H1 (cell line): ENCODE measurements around the gene SDF2. TPM values are rescaled to one million over a fixed set of nuclear protein-coding genes. Genes with fewer than 3 reads are reported as not detected.

Experiments
- BACH1 ChIP-seq: IDR thresholded peaks from 2 replicates; pipeline ENCODE4 v1.6.1; 2012; ENCODE audit warnings: low read length, improper control_type of control experiment
- BCL11A ChIP-seq, 2 experiments: IDR thresholded peaks; one replicate each; pipeline ENCODE4 v1.6.1; 2011; ENCODE audit warnings: low read depth in 2 of 2, low read length in 2 of 2, mild to moderate bottlenecking in 2 of 2
- CEBPB ChIP-seq: IDR thresholded peaks from 2 replicates; pipeline ENCODE4 v1.6.1; 2012; ENCODE audit warnings: low read depth, low read length
- CHD1 ChIP-seq: IDR thresholded peaks from 2 replicates; pipeline ENCODE4 v1.6.1; 2012; ENCODE audit warnings: low read depth, low read length, improper control_type of control experiment
- CHD2 ChIP-seq: IDR thresholded peaks from 2 replicates; pipeline ENCODE4 v1.6.1; 2012; ENCODE audit warnings: low read length, improper control_type of control experiment
- CREB1 ChIP-seq: IDR thresholded peaks from 2 replicates; pipeline ENCODE4 v1.6.1; 2012; ENCODE audit warnings: inconsistent platforms
- CTBP2 ChIP-seq: IDR thresholded peaks from 2 replicates; pipeline ENCODE4 v1.7.0; 2011; ENCODE audit warnings: borderline replicate concordance, mild to moderate bottlenecking, moderate library complexity, mixed read lengths, low read length; ENCODE audit not compliant: insufficient read depth, insufficient read length
- E2F6 ChIP-seq: IDR thresholded peaks from 2 replicates; pipeline ENCODE4 v1.6.1; 2012; ENCODE audit warnings: inconsistent platforms
- EZH2 ChIP-seq: fragments of 200-600 bp; sonication (generic); IDR thresholded peaks from 2 replicates; pipeline ENCODE4 v1.7.1; 2012; ENCODE audit warnings: low read depth, mild to moderate bottlenecking, moderate library complexity, low read length, inconsistent platforms; ENCODE audit not compliant: severe bottlenecking
- JUN ChIP-seq: IDR thresholded peaks from 2 replicates; pipeline ENCODE4 v1.6.1; 2011; ENCODE audit warnings: low read depth, mild to moderate bottlenecking, improper control_type of control experiment, low read length
- MAFK ChIP-seq: IDR thresholded peaks from 2 replicates; pipeline ENCODE4 v1.6.1; 2012; ENCODE audit warnings: low read depth, mild to moderate bottlenecking, improper control_type of control experiment, low read length
- NRF1 ChIP-seq: IDR thresholded peaks from 2 replicates; pipeline ENCODE4 v1.6.1; 2011; ENCODE audit warnings: mild to moderate bottlenecking, low read depth, low read length, improper control_type of control experiment
- PHF8 ChIP-seq: fragments of 200-600 bp; sonication (generic); conservative IDR thresholded peaks from 2 replicates; pipeline ENCODE4 v1.7.1; 2012; ENCODE audit warnings: low read depth, mild to moderate bottlenecking, inconsistent platforms, low read length, moderate library complexity
- POLR2A ChIP-seq, 2 experiments: IDR thresholded peaks; 1 replicate in 1 of 2; 2 replicates in 1 of 2; pipeline ENCODE4 v1.6.1; 2011; ENCODE audit warnings: low read depth in 2 of 2, low read length in 2 of 2, mild to moderate bottlenecking in 2 of 2; ENCODE audit errors: control extremely low read depth in 1 of 2
- POLR2AphosphoS5 ChIP-seq: IDR thresholded peaks from 2 replicates; pipeline ENCODE4 v1.6.1; 2011; ENCODE audit warnings: low read depth, low read length
- RNF2 ChIP-seq: fragments of 200-900, 300-1000 bp; sonication (generic); IDR thresholded peaks from 2 replicates; pipeline ENCODE4 v1.7.1; 2016; ENCODE audit warnings: borderline replicate concordance, low read depth, mild to moderate bottlenecking, antibody characterized with exemption, low read length; ENCODE audit not compliant: poor library complexity, severe bottlenecking; ENCODE audit errors: missing control alignments
- SIX5 ChIP-seq: IDR thresholded peaks from 2 replicates; pipeline ENCODE4 v1.6.1; 2011; ENCODE audit warnings: mild to moderate bottlenecking, low read depth, low read length
- SUZ12 ChIP-seq: fragments of 200-600 bp; sonication (generic); IDR thresholded peaks from 2 replicates; pipeline ENCODE4 v1.6.1; 2012; ENCODE audit warnings: mild to moderate bottlenecking, inconsistent platforms, low read length, moderate library complexity, mixed read lengths
- TBP ChIP-seq: IDR thresholded peaks from 2 replicates; pipeline ENCODE4 v1.6.1; 2011; ENCODE audit warnings: low read depth, low read length, improper control_type of control experiment
- YY1 ChIP-seq: IDR thresholded peaks from 2 replicates; pipeline ENCODE4 v1.6.1; 2011; ENCODE audit warnings: low read depth, mild to moderate bottlenecking, low read length
- ZNF274 ChIP-seq: IDR thresholded peaks from 2 replicates; pipeline ENCODE4 v1.7.0; 2012; ENCODE audit warnings: low read length, borderline replicate concordance; ENCODE audit errors: extremely low read depth
- polyA plus RNA-seq, 7 experiments: library from polyadenylated mRNA; depleted of rRNA in 3 of 7; stranded (reverse) in 5 of 7; unstranded in 2 of 7; fragments of >200 nt in 5 of 7; fragments of 200-250 nt in 2 of 7; gene quantifications; 1 replicate in 5 of 7; 2 replicates in 1 of 7; 4 replicates in 1 of 7; pipeline versions ENCODE4 v1.2.1 to v1.2.3, GENCODE V29; 2011 to 2013; ENCODE audit warnings: missing spikeins in 2 of 7, mixed read lengths in 2 of 7
- total RNA-seq: library from RNA; stranded (reverse); fragmentation: NEBNext Ultra II Directional; extraction: Animal tissue kit (Norgen Biotek cat#: 25700); gene quantifications from 2 replicates; pipeline ENCODE4 v1.2.1, GENCODE V29; 2021
- TF ChIP-seq, protein P1 (sequence below), 3 experiments: IDR thresholded peaks; 1 replicate in 2 of 3; 2 replicates in 1 of 3; pipeline versions ENCODE4 v1.5.1 to v1.6.1; 2011; ENCODE audit warnings: low read length in 3 of 3, mild to moderate bottlenecking in 3 of 3, inconsistent platforms in 2 of 3, low read depth in 1 of 3, moderate library complexity in 1 of 3; ENCODE audit not compliant: insufficient read depth in 1 of 3; ENCODE audit errors: control extremely low read depth in 1 of 3

SDF2 gene
- total and polyA plus RNA-seq, 2 of the 8 experiments (the other 6 are each of a cell fraction or from before 2014, with no cell fraction given), result 44.8 to 65.4 TPM

DNA sequence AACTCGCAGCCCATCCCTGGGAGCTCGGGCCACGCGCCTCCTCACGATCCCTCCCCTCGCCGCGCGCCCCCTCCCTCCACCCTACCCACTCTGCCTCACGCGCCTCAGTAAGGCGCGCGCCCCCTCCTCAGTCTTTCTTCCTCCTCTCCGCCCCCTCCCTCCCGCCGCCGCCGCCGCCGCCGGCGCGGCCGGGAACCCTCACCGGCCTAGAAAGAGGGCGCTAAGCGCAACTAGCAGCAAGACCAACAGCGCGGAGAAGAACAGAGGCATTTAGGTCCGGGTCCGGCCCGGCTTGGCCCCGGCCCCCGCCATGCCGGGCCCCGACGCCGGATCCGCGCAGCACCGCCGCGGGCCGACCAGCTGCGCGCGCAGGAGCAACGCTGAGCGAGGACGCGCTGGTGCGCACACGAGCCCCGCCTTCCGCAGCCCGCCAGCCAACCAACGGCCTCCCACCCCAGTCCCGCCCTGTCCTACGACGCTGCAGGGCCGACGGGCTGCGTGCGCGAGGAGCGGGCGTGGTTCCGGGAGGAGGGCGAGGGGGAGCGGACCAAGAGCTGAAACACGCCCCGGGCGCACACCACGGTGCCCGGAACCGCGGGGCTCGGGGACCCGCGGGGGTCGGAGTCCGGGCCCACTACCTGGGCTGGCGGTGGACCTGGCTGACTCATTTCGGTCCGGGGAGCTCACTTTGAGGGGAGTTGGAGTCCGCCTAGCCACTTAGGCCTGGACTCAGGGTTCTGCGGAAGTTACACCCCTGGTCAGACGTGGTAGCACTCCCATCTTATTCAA, 16.7 kb downstream of the SDF2 start, which contains the start of gene BLTP2 (continued):
- TF ChIP-seq RNF2 (no peak), SIX5 (no peak), CEBPB (no peak), PHF8 (peak; percentile 85), TBP (peak; percentile 50; the same call in 1 of the 2 replicates), POLR2A (IDR thresholded peaks at IDR 0.05; ENCODE audit: control extremely low read depth in 1 of 2, low read depth in 2 of 2, low read length in 2 of 2) (peak in 1 of 2 experiments; percentile 69; a peak in 1 of 3 replicates), MAFK (no peak), JUN (no peak), BCL11A (IDR thresholded peaks at IDR 0.05; ENCODE audit: low read depth in 2 of 2, low read length in 2 of 2) (no peak), POLR2AphosphoS5 (no peak), BACH1 (0 out of 2 replicates have a peak, but pooled peaks have one; percentile 48), CHD2 (no peak), NRF1 (peak; percentile 32; the same call in 1 of the 2 replicates), ZNF274 (no peak), EZH2 (no peak), CHD1 (no peak), SUZ12 (no peak), YY1 (peak; percentile 44; the same call in 1 of the 2 replicates), E2F6 (0 out of 2 replicates have a peak, but pooled peaks have one; percentile 43), CTBP2 (no peak), CREB1 (peak; percentile 81)
- TF ChIP-seq, protein P1, sequence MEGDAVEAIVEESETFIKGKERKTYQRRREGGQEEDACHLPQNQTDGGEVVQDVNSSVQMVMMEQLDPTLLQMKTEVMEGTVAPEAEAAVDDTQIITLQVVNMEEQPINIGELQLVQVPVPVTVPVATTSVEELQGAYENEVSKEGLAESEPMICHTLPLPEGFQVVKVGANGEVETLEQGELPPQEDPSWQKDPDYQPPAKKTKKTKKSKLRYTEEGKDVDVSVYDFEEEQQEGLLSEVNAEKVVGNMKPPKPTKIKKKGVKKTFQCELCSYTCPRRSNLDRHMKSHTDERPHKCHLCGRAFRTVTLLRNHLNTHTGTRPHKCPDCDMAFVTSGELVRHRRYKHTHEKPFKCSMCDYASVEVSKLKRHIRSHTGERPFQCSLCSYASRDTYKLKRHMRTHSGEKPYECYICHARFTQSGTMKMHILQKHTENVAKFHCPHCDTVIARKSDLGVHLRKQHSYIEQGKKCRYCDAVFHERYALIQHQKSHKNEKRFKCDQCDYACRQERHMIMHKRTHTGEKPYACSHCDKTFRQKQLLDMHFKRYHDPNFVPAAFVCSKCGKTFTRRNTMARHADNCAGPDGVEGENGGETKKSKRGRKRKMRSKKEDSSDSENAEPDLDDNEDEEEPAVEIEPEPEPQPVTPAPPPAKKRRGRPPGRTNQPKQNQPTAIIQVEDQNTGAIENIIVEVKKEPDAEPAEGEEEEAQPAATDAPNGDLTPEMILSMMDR (IDR thresholded peaks at IDR 0.05; ENCODE audit: control extremely low read depth in 1 of 3, insufficient read depth in 1 of 3, low read depth in 1 of 3, low read length in 3 of 3), result no peak
